A549 (cell line): ENCODE measurements around the gene BZW1. TPM values are rescaled to one million over a fixed set of nuclear protein-coding genes. Genes with fewer than 3 reads are reported as not detected.

ENCODE experiments used
- ATAC-seq, 2 experiments: fragments of 200-7000 bp in 1 of 2; fragments of >200 bp in 1 of 2; cut with Nextera tagmentation in 1 of 2; cut with Tn5 transposase in 1 of 2; 3 replicates each; pipeline versions ENCODE4 v1.8.0 to v1.9.1; 2018 to 2020; ENCODE audit warnings: mild to moderate bottlenecking in 1 of 2, moderate library complexity in 1 of 2
- CTCF ChIA-PET: fragments of 300-600 bp; sonication (Branson Sonifier 250); formaldehyde crosslinking; extraction: SDS; loops from one replicate; lab custom pipeline; 2021; ENCODE audit warnings: antibody characterized with exemption, inconsistent platforms; lab: Yijun Ruan, JAX
- POLR2A ChIA-PET: fragments of 350-600 bp; formaldehyde crosslinking; extraction: SDS; loops from one replicate; lab custom pipeline; 2021; ENCODE audit warnings: antibody characterized with exemption, inconsistent platforms; lab: Yijun Ruan, JAX
- DNase-seq, 2 experiments: peaks; one replicate each; pipeline versions ENCODE4 v3.0.0 to v3.0.0-alpha.2; 2011 to 2016; ENCODE audit warnings: low read depth in 1 of 2, low spot score in 1 of 2
- FAIRE-seq: peaks from 2 replicates; lab custom pipeline; 2011; peaks lifted over from hg19 to GRCh38; lab: Jason Lieb, UNC
- H3K27ac ChIP-seq, 2 experiments: fragments of >200 bp; sonication (Bioruptor Twin); formaldehyde crosslinking; 3 replicates each; pipeline ENCODE4 v1.5.1; 2016 to 2017
- H3K4me1 ChIP-seq: fragments of >200 bp; sonication (Bioruptor Twin); formaldehyde crosslinking; 3 replicates; pipeline ENCODE4 v1.6.1; 2016
- H3K4me2 ChIP-seq: fragments of >200 bp; sonication (Bioruptor Twin); formaldehyde crosslinking; 3 replicates; pipeline ENCODE4 v1.6.1; 2016
- H3K4me3 ChIP-seq: fragments of >200 bp; sonication (Bioruptor Twin); formaldehyde crosslinking; 3 replicates; pipeline ENCODE4 v1.5.1; 2016
- H3K9me3 ChIP-seq: fragments of >200 bp; sonication (Bioruptor Twin); formaldehyde crosslinking; 3 replicates; pipeline ENCODE4 v1.6.1; 2016
- ATOH8 ChIP-seq: fragments of 250-450 bp; sonication (Bioruptor Pico); IDR thresholded peaks from 2 replicates; pipeline ENCODE4 v1.5.0; 2020; ENCODE audit warnings: low read depth, mild to moderate bottlenecking, moderate library complexity
- BCL3 ChIP-seq: fragments of >200 bp; sonication (Bioruptor Twin); formaldehyde crosslinking; IDR thresholded peaks from 3 replicates; pipeline ENCODE4 v1.6.1; 2016
- BHLHE40 ChIP-seq: IDR thresholded peaks from 2 replicates; pipeline ENCODE4 v1.6.1; 2012; ENCODE audit warnings: low read depth, low read length, inconsistent platforms
- CBX2 ChIP-seq: fragments of 200-600 bp; sonication (generic); IDR thresholded peaks from 2 replicates; pipeline ENCODE4 v1.6.1; 2016; ENCODE audit warnings: low read depth, mild to moderate bottlenecking, borderline replicate concordance
- CEBPB ChIP-seq, 2 experiments: fragments of >200 bp in 1 of 2; sonication (Bioruptor Twin) in 1 of 2; formaldehyde crosslinking in 1 of 2; IDR thresholded peaks; 2 replicates each; pipeline ENCODE4 v1.6.1; 2012 to 2016
- CHD4 ChIP-seq: fragments of 200-600 bp; sonication (generic); IDR thresholded peaks from 2 replicates; pipeline ENCODE4 v1.6.1; 2016; ENCODE audit warnings: antibody characterized with exemption, mild to moderate bottlenecking, borderline replicate concordance
- CTCF ChIP-seq: fragments of >200 bp; sonication (Bioruptor Twin); formaldehyde crosslinking; IDR thresholded peaks from 3 replicates; pipeline ENCODE4 v1.5.1; 2016
- EHF ChIP-seq: fragments of 250-450 bp; sonication (Bioruptor Pico); IDR thresholded peaks from 2 replicates; pipeline ENCODE4 v1.5.0; 2020; ENCODE audit warnings: mild to moderate bottlenecking
- EHMT2 ChIP-seq: fragments of 200-600 bp; sonication (generic); IDR thresholded peaks from 2 replicates; pipeline ENCODE4 v1.6.1; 2016; ENCODE audit warnings: antibody characterized with exemption, low read depth, mild to moderate bottlenecking, moderate library complexity
- ELK1 ChIP-seq: fragments of 150-350 bp; IDR thresholded peaks from 2 replicates; pipeline ENCODE4 v1.6.1; 2014; ENCODE audit warnings: low read depth, mild to moderate bottlenecking, low read length
- HDAC2 ChIP-seq: fragments of 200-600 bp; sonication (generic); IDR thresholded peaks from 2 replicates; pipeline ENCODE4 v1.6.1; 2016
- HES2 ChIP-seq: fragments of >200 bp; sonication (Bioruptor Twin); formaldehyde crosslinking; IDR thresholded peaks from 2 replicates; pipeline ENCODE4 v1.6.1; 2016
- HEYL ChIP-seq: fragments of 250-450 bp; sonication (Bioruptor Pico); IDR thresholded peaks from 2 replicates; pipeline ENCODE4 v1.8.0; 2021; ENCODE audit warnings: mild to moderate bottlenecking, moderate library complexity
- HOXA7 ChIP-seq: fragments of 250-450 bp; sonication (Bioruptor Pico); IDR thresholded peaks from 2 replicates; pipeline ENCODE4 v1.5.0; 2020; ENCODE audit warnings: mild to moderate bottlenecking, moderate library complexity
- HOXB13 ChIP-seq: fragments of 250-450 bp; sonication (Bioruptor Pico); IDR thresholded peaks from 2 replicates; pipeline ENCODE4 v1.5.0; 2020; ENCODE audit warnings: low read depth, mild to moderate bottlenecking, moderate library complexity
- JUN ChIP-seq, 2 experiments: fragments of >200 bp; sonication (Bioruptor Twin); formaldehyde crosslinking; IDR thresholded peaks; 2 replicates in 1 of 2; 3 replicates in 1 of 2; pipeline ENCODE4 v1.6.1; 2016 to 2017
- KDM1A ChIP-seq: fragments of 200-600 bp; sonication (generic); IDR thresholded peaks from 2 replicates; pipeline ENCODE4 v1.6.1; 2016; ENCODE audit warnings: low read depth, mild to moderate bottlenecking
- KDM5A ChIP-seq: fragments of 200-600 bp; sonication (generic); IDR thresholded peaks from 2 replicates; pipeline ENCODE4 v1.6.1; 2016; ENCODE audit warnings: antibody characterized with exemption, mild to moderate bottlenecking
- MAX ChIP-seq: IDR thresholded peaks from 2 replicates; pipeline ENCODE4 v1.6.1; 2012
- MYC ChIP-seq: IDR thresholded peaks from 2 replicates; pipeline ENCODE4 v1.6.1; 2012; ENCODE audit warnings: mild to moderate bottlenecking, inconsistent platforms, low read length, improper control_type of control experiment, borderline replicate concordance
- NR3C1 ChIP-seq: fragments of >200 bp; sonication (Bioruptor Twin); formaldehyde crosslinking; IDR thresholded peaks from 3 replicates; pipeline ENCODE4 v1.6.1; 2017
- PBX3 ChIP-seq: IDR thresholded peaks from 2 replicates; pipeline ENCODE4 v1.6.1; 2012
- POLR2AphosphoS2 ChIP-seq: conservative IDR thresholded peaks from 2 replicates; pipeline ENCODE4 v1.6.1; 2012; ENCODE audit warnings: low read length, improper control_type of control experiment, inconsistent platforms
- RARB ChIP-seq: fragments of 250-450 bp; sonication (Bioruptor Pico); IDR thresholded peaks from 2 replicates; pipeline ENCODE4 v1.8.0; 2021; ENCODE audit warnings: mild to moderate bottlenecking, moderate library complexity
- SREBF2 ChIP-seq: fragments of 450-650 bp; IDR thresholded peaks from 2 replicates; pipeline ENCODE4 v1.6.1; 2014; ENCODE audit warnings: mild to moderate bottlenecking, moderate library complexity
- TFCP2L1 ChIP-seq: fragments of 250-450 bp; sonication (Bioruptor Pico); IDR thresholded peaks from 2 replicates; pipeline ENCODE4 v1.5.0; 2021; ENCODE audit warnings: mild to moderate bottlenecking
- TP53 ChIP-seq: fragments of 250-450 bp; sonication (Bioruptor Pico); IDR thresholded peaks from 2 replicates; pipeline ENCODE4 v1.5.0; 2021; ENCODE audit warnings: mild to moderate bottlenecking, moderate library complexity
- ZC3H11A ChIP-seq: fragments of 450-650 bp; IDR thresholded peaks from 2 replicates; pipeline ENCODE4 v1.6.1; 2014; ENCODE audit warnings: antibody characterized with exemption, mild to moderate bottlenecking
- ZFP36 ChIP-seq: fragments of 450-650 bp; IDR thresholded peaks from 2 replicates; pipeline ENCODE4 v1.6.1; 2014; ENCODE audit warnings: borderline replicate concordance; ENCODE audit not compliant: partially characterized antibody
- ZNF302 ChIP-seq: fragments of 250-450 bp; sonication (Bioruptor Pico); IDR thresholded peaks from 2 replicates; pipeline ENCODE4 v1.9.0; 2021; ENCODE audit warnings: inconsistent platforms, mild to moderate bottlenecking, moderate library complexity
- WGBS: methylation state at CpG from one replicate; pipeline ENCODE4 v1.1.6; 2017; ENCODE audit errors: missing lambda C conversion rate; 5-methylcytosine and 5-hydroxymethylcytosine counted together
- polyA plus RNA-seq, 4 experiments: library from polyadenylated mRNA; depleted of rRNA in 3 of 4; stranded (reverse); fragments of >200 nt; fragmentation: RNase III in 1 of 4; extraction: RNeasy Plus Mini Kit Qiagen cat#74134 plus additional on column Dnase treatment in 1 of 4; gene quantifications; 2 replicates in 3 of 4; 3 replicates in 1 of 4; pipeline ENCODE4 v1.2.3, GENCODE V29; 2011 to 2017

Gene BZW1
- polyA plus RNA-seq, 2 of the 4 experiments (the other 2 are of a cell fraction), result 401 to 439 TPM

GRCh38 chr2:200864176-200865034 is 52.7 kb downstream of the BZW1 start, which contains the start of gene CLK1 (continued):
- TF ChIP-seq ATOH8 (CRISPR knock-in tag), result peak; percentile 61; the same call in 1 of the 2 replicates
- TF ChIP-seq HOXB13 (CRISPR knock-in tag), result no peak
- no peak for TF ChIP-seq HES2
- no peak for TF ChIP-seq POLR2AphosphoS2
- no peak for TF ChIP-seq EHF (CRISPR knock-in tag)
- TF ChIP-seq HOXA7 (CRISPR knock-in tag), result no peak
- TF ChIP-seq MYC, result no peak
- no peak for TF ChIP-seq SREBF2
- TF ChIP-seq RARB (CRISPR knock-in tag), result peak; percentile 75; the same call in 1 of the 2 replicates
- TF ChIP-seq ZC3H11A, result no peak
- no peak for TF ChIP-seq EHMT2
- TF ChIP-seq MAX, result peak; percentile 92
- TF ChIP-seq KDM5A, result peak; percentile 57
- TF ChIP-seq BCL3, result peak; percentile 87; the same call in 2 of the 3 replicates
- peak in 1 of 2 experiments; percentile 42; a peak in 1 of 4 replicates for TF ChIP-seq CEBPB (IDR thresholded peaks at IDR 0.05)
- no peak for TF ChIP-seq HEYL (CRISPR knock-in tag)
- 0 out of 2 replicates have a peak, but pooled peaks have one; percentile 34 for TF ChIP-seq HDAC2
- TF ChIP-seq JUN (IDR thresholded peaks at IDR 0.05), result peak; percentile 90
- no peak for TF ChIP-seq TFCP2L1 (CRISPR knock-in tag)
- 0 out of 2 replicates have a peak, but pooled peaks have one; percentile 22 for TF ChIP-seq BHLHE40
- TF ChIP-seq KDM1A, result no peak
- TF ChIP-seq ELK1, result no peak

- H3K4me3 ChIP-seq, result no peak overlapping the region
- WGBS, result 92% methylated on average over 2 of the region's 2 CpGs
- ChIA-PET POLR2A (interaction anchor here (0.6 to 2.6 kb wide), 3 partner anchors 20 to 121 kb away, joined by 3 to 12 read pairs (median 3); partner anchors contain the start of genes NIF3L1 and PPIL3), CTCF (interaction anchor here (0.9 kb wide), 1 partner anchor 156 kb away, joined by 4 read pairs; no protein-coding TSS in a partner anchor)
- no peak for ATAC-seq
- H3K4me2 ChIP-seq, result no peak overlapping the region
- no peak for DNase-seq
- no peaks in the 10 kb centered on the region for H3K9me3 ChIP-seq
- H3K4me1 ChIP-seq, result peaks cover 11% of the 10 kb centered on the region
- no peak for FAIRE-seq
- no peak for TF ChIP-seq TP53 (CRISPR knock-in tag)
- TF ChIP-seq ELK1, result no peak
- TF ChIP-seq CHD4, result no peak
- TF ChIP-seq CTCF, result no peak
- no peak for TF ChIP-seq ZNF302
- no peak for TF ChIP-seq ZFP36
- TF ChIP-seq MAX, result no peak
- no peak for TF ChIP-seq NR3C1
- no peak for TF ChIP-seq POLR2AphosphoS2
- TF ChIP-seq PBX3, result no peak
- TF ChIP-seq CBX2, result no peak
- no peak for TF ChIP-seq TFCP2L1 (CRISPR knock-in tag)
- no peak overlapping the region for H3K27ac ChIP-seq
These were observed 57.3 kb downstream of the BZW1 start for GRCh38 chr2:200869014-200869413.
